Astrocyte (in vitro differentiated cells and primary cell): Measurements from ENCODE around the gene WBP1L.

Experiments
- CTCF ChIP-seq: IDR thresholded peaks from 2 replicates; pipeline ENCODE4 v1.5.1; 2011; ENCODE audit warnings: low read depth, mild to moderate bottlenecking, inconsistent platforms, low read length, moderate library complexity; ENCODE audit not compliant: insufficient read depth
- EZH2 ChIP-seq: IDR thresholded peaks from 2 replicates; pipeline ENCODE4 v1.6.1; 2012; ENCODE audit warnings: mild to moderate bottlenecking, low read length, inconsistent platforms; ENCODE audit not compliant: insufficient read depth

- no peak for TF ChIP-seq CTCF
- no peak for TF ChIP-seq EZH2
Measured at GRCh38 chr10:102745157-102745556, 1.4 kb downstream of the WBP1L start.
